Body of pancreas (tissue), 4 donors: ENCODE results near the gene ABCC12. TPM values are rescaled to one million over a fixed set of nuclear protein-coding genes. Genes with fewer than 3 reads are reported as not detected.

Experiments
- ATAC-seq: fragments of 150-250 bp; one replicate; pipeline ENCODE4 v1.9.1; 2016
- DNase-seq, 4 donors: peaks; one replicate each; pipeline ENCODE4 v3.0.0-alpha.2; 2019
- H3K27ac ChIP-seq, 4 donors: fragments of 200-600 bp; sonication (generic); 1 replicate in 3 of 4; 2 replicates in 1 of 4; pipeline versions ENCODE4 v1.5.1 to v1.6.1; 2016 to 2019; ENCODE audit warnings: mild to moderate bottlenecking in 1 of 4, mixed read lengths in 1 of 4, moderate library complexity in 1 of 4
- H3K27me3 ChIP-seq, 2 donors: fragments of 200-600 bp; sonication (generic); one replicate each; pipeline ENCODE4 v1.6.0; 2016; ENCODE audit warnings: mild to moderate bottlenecking in 1 of 2
- H3K36me3 ChIP-seq, 2 donors: fragments of 200-600 bp; sonication (generic); replicated peaks in 1 of 2; 2 replicates each; pipeline ENCODE4 v1.5.1; 2016; ENCODE audit warnings: low read depth in 2 of 2; ENCODE audit not compliant: insufficient read depth in 1 of 2
- H3K4me1 ChIP-seq: fragments of 200-600 bp; sonication (generic); one replicate; pipeline ENCODE4 v1.6.0; 2016
- H3K4me3 ChIP-seq, 2 donors: fragments of 200-600 bp; sonication (generic); 1 replicate in 1 of 2; 2 replicates in 1 of 2; pipeline ENCODE4 v1.5.1; 2016 to 2019
- H3K9me3 ChIP-seq, 3 donors: fragments of 200-600 bp; sonication (generic); 1 replicate in 2 of 3; 2 replicates in 1 of 3; pipeline ENCODE4 v1.5.1; 2016
- CTCF ChIP-seq, 7 experiments: fragments of 450-650 bp in 4 of 7; fragments of 200-600 bp in 3 of 7; sonication (generic) in 3 of 7; IDR thresholded peaks; one replicate each; pipeline ENCODE4 v1.5.1; 2016 to 2019; ENCODE audit warnings: antibody characterized with exemption in 7 of 7
- POLR2A ChIP-seq, 3 donors: fragments of 450-650 bp; IDR thresholded peaks; one replicate each; pipeline ENCODE4 v1.6.1; 2016; ENCODE audit warnings: antibody characterized with exemption in 3 of 3, mild to moderate bottlenecking in 2 of 3
- WGBS, 2 donors: methylation state at CpG; one replicate each; pipeline ENCODE4 v1.1.5; 2017; 5-methylcytosine and 5-hydroxymethylcytosine counted together
- intact Hi-C: fragments of 100-400 bp; cut with DNase I; formaldehyde crosslinking; loops from one replicate; pipeline ENCODE4 v1.15.1; 2023
- total RNA-seq, 2 donors: library from RNA; depleted of rRNA; stranded (reverse); fragments of >200 nt; gene quantifications; one replicate each; pipeline ENCODE4 v1.1.0, GENCODE V29; 2016

Gene ABCC12
- total RNA-seq, 2 donors from 2014 or later, result not detected

- no peaks in the 10 kb centered on the region for H3K27me3 ChIP-seq
- no peaks in the 10 kb centered on the region for H3K36me3 ChIP-seq
- H3K4me3 ChIP-seq, result no peak overlapping the region
- no peaks in the 10 kb centered on the region for H3K9me3 ChIP-seq
- intact Hi-C loops, result no loop called here
- DNase-seq (no peak), ATAC-seq (no peak)
- TF ChIP-seq POLR2A (IDR thresholded peaks at IDR 0.05), result no peak
- no peak for TF ChIP-seq CTCF (IDR thresholded peaks at IDR 0.05)
- peaks cover 33% of the 10 kb centered on the region for H3K4me1 ChIP-seq
- no peak overlapping the region for H3K27ac ChIP-seq
- 83 to 84% methylated on average over 1 to 3 of the region's 3 CpGs for WGBS, 2 donors
Measured at GRCh38 chr16:48106446-48106845, 49.3 kb downstream of the ABCC12 start.

Other genes starting within 250 kb of the ABCC12 start
- gene LONP2, start 88.3 kb upstream of the ABCC12 start, total RNA-seq, result 10 to 100 TPM; 44.2 to 59.1 TPM
- under 1 TPM in 1 of 2 donors, not detected in 1; 0.52 TPM for gene ABCC11, start 91.5 kb upstream of the ABCC12 start, total RNA-seq
- 10 to 100 TPM; 15.2 to 16.1 TPM for gene SIAH1, start 229.4 kb upstream of the ABCC12 start, total RNA-seq